Measurements from ENCODE around the gene PLCXD1.

GRCh38 chrX:349196-349595 lies 68.0 kb downstream of the PLCXD1 start:
- TF ChIP-seq ZBTB7A (IDR thresholded peaks at IDR 0.05; ENCODE audit: borderline replicate concordance, control insufficient read depth, low read depth, low read length), result no peak
- TF ChIP-seq RFX5 (IDR thresholded peaks at IDR 0.05; ENCODE audit: low read depth, low read length), result no peak
- no peak for TF ChIP-seq TARDBP (IDR thresholded peaks at IDR 0.05)
- TF ChIP-seq TBL1XR1 (IDR thresholded peaks at IDR 0.05; ENCODE audit: low read length in 2 of 2), result no peak
- TF ChIP-seq POLR2AphosphoS5 (IDR thresholded peaks at IDR 0.05; ENCODE audit: control insufficient read depth, insufficient read depth, low read depth, low read length), result no peak
- TF ChIP-seq CTCF (IDR thresholded peaks at IDR 0.05 in 2 of 3, conservative IDR thresholded peaks at IDR 0.05 in 1 of 3; ENCODE audit: insufficient read depth in 2 of 3, low read depth in 1 of 3, low read length in 3 of 3), result no peak
- no peak for TF ChIP-seq ZNF140 (CRISPR knock-in tag; IDR thresholded peaks at IDR 0.05)
- TF ChIP-seq RCOR1 (IDR thresholded peaks at IDR 0.05; ENCODE audit: borderline replicate concordance in 1 of 2, low read depth in 2 of 2, low read length in 2 of 2), result no peak
- TF ChIP-seq MAFK (IDR thresholded peaks at IDR 0.05; ENCODE audit: low read length), result no peak
- no peak for TF ChIP-seq ZBTB49 (CRISPR knock-in tag; IDR thresholded peaks at IDR 0.05; ENCODE audit: borderline replicate concordance)
- TF ChIP-seq ETS1 (conservative IDR thresholded peaks at IDR 0.05; ENCODE audit: control insufficient read depth, low read depth, low read length), result no peak
- TF ChIP-seq USF2 (CRISPR knock-in tag; IDR thresholded peaks at IDR 0.05), result no peak
